ENCODE results near the gene PPP1R1B. TPM values are rescaled to one million over a fixed set of nuclear protein-coding genes. Genes with fewer than 3 reads are reported as not detected.

The PPP1R1B gene
- total and polyA plus RNA-seq, 12 donors = 0.28 to 2.1 (median 0.66) TPM; not detected in 1

GRCh38 chr17:39601758-39602532 is 24.8 kb upstream of the PPP1R1B start:
- Histone ChIP-seq H3K27me3 (peaks cover 42 to 100% (median 100%) of the 10 kb centered on the region in 7 donors), H3K4me3 (no peak overlapping the region), H3K4me1 (peaks cover 23 to 62% (median 47%) of the 10 kb centered on the region in 9 donors), H3K27ac (no peak overlapping the region), H3K36me3 (no peaks in the 10 kb centered on the region), H3K9me3 (no peaks in the 10 kb centered on the region)
- ATAC-seq = no peak
- intact Hi-C loops (cut with DNase I) = no loop called here
- no peak for DNase-seq
- no peak for TF ChIP-seq CTCF (IDR thresholded peaks at IDR 0.05)
- 27 to 31% methylated on average over 12 of the region's 12 CpGs for WGBS, 2 donors

GRCh38 chr17:39602533-39603303 is 24.0 kb upstream of the PPP1R1B start:
- no peak for TF ChIP-seq CTCF (IDR thresholded peaks at IDR 0.05)
- H3K4me1 ChIP-seq = peaks cover 23 to 64% (median 48%) of the 10 kb centered on the region in 9 donors
- no peak overlapping the region for H3K4me3 ChIP-seq
- intact Hi-C loops (cut with DNase I) = no loop called here
- WGBS, 2 donors = 25 to 29% methylated on average over 4 of the region's 4 CpGs
- DNase-seq (no peak), ATAC-seq (no peak)
- no peaks in the 10 kb centered on the region for H3K36me3 ChIP-seq
- no peaks in the 10 kb centered on the region for H3K9me3 ChIP-seq
- H3K27me3 ChIP-seq = peaks cover 49 to 100% (median 100%) of the 10 kb centered on the region in 7 donors
- no peak overlapping the region for H3K27ac ChIP-seq

GRCh38 chr17:39603304-39604016 is 23.3 kb upstream of the PPP1R1B start:
- 6 to 9% methylated on average over 14 of the region's 14 CpGs for WGBS, 2 donors
- Histone ChIP-seq H3K4me3 (no peak overlapping the region), H3K27me3 (peaks cover 49 to 100% (median 100%) of the 10 kb centered on the region in 7 donors), H3K36me3 (no peaks in the 10 kb centered on the region), H3K4me1 (peaks cover 23 to 58% (median 44%) of the 10 kb centered on the region in 9 donors), H3K9me3 (no peaks in the 10 kb centered on the region), H3K27ac (no peak overlapping the region)
- TF ChIP-seq CTCF (IDR thresholded peaks at IDR 0.05) = no peak
- no peak for ATAC-seq
- DNase-seq = no peak
- intact Hi-C loops (cut with DNase I) = no loop called here

GRCh38 chr17:39604911-39605491 is 21.8 kb upstream of the PPP1R1B start:
- H3K9me3 ChIP-seq = no peaks in the 10 kb centered on the region
- H3K27ac ChIP-seq = no peak overlapping the region
- ATAC-seq (no peak), DNase-seq (no peak)
- no peak for TF ChIP-seq CTCF (IDR thresholded peaks at IDR 0.05)
- peak overlapping the region in 3 of 10 donors; percentile 17 to 30 (median 22) for H3K4me3 ChIP-seq
- peaks cover 19 to 42% (median 32%) of the 10 kb centered on the region in 9 donors for H3K4me1 ChIP-seq
- intact Hi-C loops (cut with DNase I) = no loop called here
- H3K27me3 ChIP-seq = peaks cover 44 to 100% (median 99%) of the 10 kb centered on the region in 7 donors
- H3K36me3 ChIP-seq = no peaks in the 10 kb centered on the region
- WGBS, 2 donors = 3 to 4% methylated on average over 30 to 31 of the region's 31 CpGs
